HepG2 (cell line): Measurements from ENCODE around the gene ING5. TPM values are rescaled to one million over a fixed set of nuclear protein-coding genes. Genes with fewer than 3 reads are reported as not detected.

Source experiments
- MLXIP ChIP-seq: sonication (generic); formaldehyde crosslinking; IDR thresholded peaks from 2 replicates; pipeline ENCODE4 v1.9.0; 2021; ENCODE audit warnings: missing genetic modification reagents, borderline replicate concordance
- NR3C1 ChIP-seq: sonication (generic); formaldehyde crosslinking; IDR thresholded peaks from 2 replicates; pipeline ENCODE4 v1.4.0; 2020; ENCODE audit warnings: missing genetic modification reagents
- PAWR ChIP-seq: sonication (generic); formaldehyde crosslinking; IDR thresholded peaks from 2 replicates; pipeline ENCODE4 v1.4.0; 2020; ENCODE audit warnings: missing genetic modification reagents, mild to moderate bottlenecking, borderline replicate concordance
- RBFOX2 ChIP-seq: fragments of 200-400 bp; formaldehyde crosslinking; IDR thresholded peaks from 2 replicates; pipeline ENCODE4 v1.6.1; 2017; ENCODE audit warnings: low read depth, mild to moderate bottlenecking, low read length
- RBM22 ChIP-seq: fragments of 200-400 bp; formaldehyde crosslinking; optimal IDR thresholded peaks from 2 replicates; pipeline ENCODE3; 2017; ENCODE audit warnings: mild to moderate bottlenecking, low read length, moderate library complexity
- ZC3H4 ChIP-seq: sonication (generic); formaldehyde crosslinking; IDR thresholded peaks from 2 replicates; pipeline ENCODE4 v1.4.0; 2020; ENCODE audit warnings: missing genetic modification reagents, borderline replicate concordance
- ZNF318 ChIP-seq: sonication (generic); formaldehyde crosslinking; IDR thresholded peaks from 2 replicates; pipeline ENCODE4 v1.4.0; 2020; ENCODE audit warnings: mild to moderate bottlenecking, missing genetic modification reagents
- ZNF512B ChIP-seq: sonication (generic); formaldehyde crosslinking; IDR thresholded peaks from 2 replicates; pipeline ENCODE4 v1.5.1; 2020; ENCODE audit warnings: missing genetic modification reagents, mild to moderate bottlenecking, borderline replicate concordance
- ZSCAN20 ChIP-seq: sonication (generic); formaldehyde crosslinking; IDR thresholded peaks from 2 replicates; pipeline ENCODE4 v1.4.0; 2020; ENCODE audit warnings: missing genetic modification reagents, mild to moderate bottlenecking, borderline replicate concordance
- polyA plus RNA-seq, 8 experiments: library from polyadenylated mRNA; depleted of rRNA in 3 of 8; stranded (reverse) in 7 of 8; unstranded in 1 of 8; fragments of >200 nt; fragmentation: Illumina TruSeq in 4 of 8; extraction: Trizol in 4 of 8; gene quantifications; 2 replicates each; pipeline versions ENCODE4 v1.2.1 to v1.2.3, GENCODE V29; 2011 to 2016; ENCODE audit warnings: low read depth in 4 of 8, missing spikeins in 1 of 8, mixed read lengths in 1 of 8; ENCODE audit not compliant: insufficient read depth in 1 of 8
- total RNA-seq, 5 experiments: library from RNA; depleted of rRNA; stranded (reverse); fragments of >200 nt; fragmentation: Illumina TruSeq; extraction: Trizol; gene quantifications; 2 replicates each; pipeline ENCODE4 v1.2.3, GENCODE V29; 2016; ENCODE audit warnings: low read depth in 1 of 5

The ING5 gene
- total and polyA plus RNA-seq, 2 of the 13 experiments (the other 11 are each of a cell fraction or from before 2014, with no cell fraction given), result 61.9 to 71.9 TPM

GRCh38 chr2:241690202-241690717 lies 11.6 kb upstream of the ING5 start (continued):
- TF ChIP-seq ZNF318 (CRISPR knock-in tag) (no peak), RBM22 (peak; percentile 79), ZC3H4 (CRISPR knock-in tag) (0 out of 2 replicates have a peak, but pooled peaks have one; percentile 4), ZNF512B (no peak), NR3C1 (CRISPR knock-in tag) (no peak), MLXIP (CRISPR knock-in tag) (no peak), PAWR (CRISPR knock-in tag) (no peak), ZSCAN20 (no peak), RBFOX2 (0 out of 2 replicates have a peak, but pooled peaks have one; percentile 52)
